Activated B cell treated with CpG ODN at 0.5 μM for 24 hours (primary cell): ENCODE data around the gene ZNF320. TPM values are rescaled to one million over a fixed set of nuclear protein-coding genes. Genes with fewer than 3 reads are reported as not detected.
A peak's percentile ranks its signal among the peaks of the same experiment; 100 is the strongest.
"Not testable (repeated sequence)": the region's sequence is repeated elsewhere in the genome, so short reads cannot be mapped to it uniquely, and the experiment has no call there.

Experiments used
- ATAC-seq: fragments of 200-7000 bp; cut with Tn5 transposase; one replicate; pipeline ENCODE4 v1.10.0; 2021; ENCODE audit warnings: low read depth, mild to moderate bottlenecking, moderate library complexity
- CTCF ChIA-PET: fragments of 350-600 bp; sonication (Branson Sonifier 250); formaldehyde crosslinking; loops from one replicate; lab custom pipeline; 2021; ENCODE audit warnings: antibody characterized with exemption; lab: Charles Lee
- POLR2A ChIA-PET: fragments of 350-600 bp; sonication (Branson Sonifier 250); formaldehyde crosslinking; loops from one replicate; lab custom pipeline; 2021; ENCODE audit warnings: antibody characterized with exemption; lab: Charles Lee
- DNase-seq: peaks from one replicate; pipeline ENCODE4 v3.0.0; 2022
- H3K27ac Mint-ChIP-seq: one replicate; pipeline ENCODE4 v1.8.0; 2020; ENCODE audit warnings: mixed read lengths
- H3K27me3 Mint-ChIP-seq: one replicate; pipeline ENCODE4 v1.8.0; 2021; ENCODE audit warnings: mixed read lengths
- H3K36me3 Mint-ChIP-seq: one replicate; pipeline ENCODE4 v1.8.0; 2021; ENCODE audit warnings: low read depth, mixed read lengths
- H3K4me1 Mint-ChIP-seq: one replicate; pipeline ENCODE4 v1.8.0; 2021; ENCODE audit warnings: mixed read lengths
- H3K4me3 Mint-ChIP-seq: one replicate; pipeline ENCODE4 v1.8.0; 2020; ENCODE audit warnings: mild to moderate bottlenecking, mixed read lengths
- H3K9me3 Mint-ChIP-seq: one replicate; pipeline ENCODE4 v1.8.0; 2020; ENCODE audit warnings: mixed read lengths
- CTCF ChIP-seq: fragments of 200-600 bp; IDR thresholded peaks from one replicate; pipeline ENCODE4 v1.8.0; 2022; ENCODE audit warnings: antibody characterized with exemption, mild to moderate bottlenecking
- intact Hi-C: fragments of 100-400 bp; cut with micrococcal nuclease; formaldehyde crosslinking; loops from one replicate; pipeline ENCODE4 v1.15.1; 2024
- total RNA-seq: library from RNA; stranded (reverse); gene quantifications from 2 replicates; pipeline ENCODE4 v1.2.3, GENCODE V29; 2022

ZNF320 gene
- total RNA-seq, 1 donor from 2014 or later = 24.0 TPM

GRCh38 chr19:52901842-52902241 lies 4.4 kb upstream of the ZNF320 start:
- DNase-seq (no peak), ATAC-seq (no peak)
- ChIA-PET CTCF (no interaction called here), POLR2A (no interaction called here)
- Mint-ChIP-seq H3K9me3 (peaks cover 10% of the 10 kb centered on the region), H3K27ac (no peak overlapping the region), H3K36me3 (peaks cover 17% of the 10 kb centered on the region), H3K4me3 (no peak overlapping the region), H3K27me3 (no peaks in the 10 kb centered on the region), H3K4me1 (peaks cover 27% of the 10 kb centered on the region)
- no peak for TF ChIP-seq CTCF
- intact Hi-C loops = no loop called here

GRCh38 chr19:52898596-52898995 lies 1.2 kb upstream of the ZNF320 start:
- CTCF ChIA-PET, DNase-seq, H3K27ac Mint-ChIP-seq, H3K27me3 Mint-ChIP-seq, H3K9me3 Mint-ChIP-seq, ATAC-seq, intact Hi-C loops: not testable (repeated sequence)
- peaks cover 18% of the 10 kb centered on the region for H3K4me1 Mint-ChIP-seq
- H3K36me3 Mint-ChIP-seq = peaks cover 17% of the 10 kb centered on the region
- H3K4me3 Mint-ChIP-seq = peak overlapping the region; percentile 24
- POLR2A ChIA-PET = interaction anchor here (0.9 to 1.1 kb wide), 2 partner anchors 64 to 709 kb away, joined by 3 read pairs; partner anchors contain the start of genes PPP2R1A and ZNF816

GRCh38 chr19:52898101-52898500 lies 666 bp upstream of the ZNF320 start:
- Mint-ChIP-seq H3K4me1 (peaks cover 15% of the 10 kb centered on the region), H3K36me3 (peaks cover 20% of the 10 kb centered on the region), H3K27ac (peak overlapping the region; percentile 94), H3K9me3 (no peaks in the 10 kb centered on the region), H3K4me3 (no peak overlapping the region), H3K27me3 (no peaks in the 10 kb centered on the region)
- CTCF ChIA-PET = no interaction called here
- POLR2A ChIA-PET = interaction anchor here (0.9 to 1.2 kb wide), 4 partner anchors 65 to 709 kb away, joined by 3 to 5 read pairs (median 3); partner anchors contain the start of genes PPP2R1A, ZNF347 and ZNF816
- no peak for ATAC-seq
- intact Hi-C loops = no loop called here
- TF ChIP-seq CTCF = no peak
- no peak for DNase-seq

- CTCF ChIA-PET = no interaction called here
- intact Hi-C loops = loop anchor here (1.0 to 2.0 kb wide), 8 partner anchors 26 to 436 kb away; partner anchors contain the start of genes ZNF160, ZNF468, ZNF600 and ZNF816
- H3K36me3 Mint-ChIP-seq = peaks cover 33% of the 10 kb centered on the region
- no peak for TF ChIP-seq CTCF
- ATAC-seq (no peak), DNase-seq (no peak)
- peak overlapping the region; percentile 95 for H3K4me3 Mint-ChIP-seq
- POLR2A ChIA-PET = interaction anchor here (0.6 to 1.1 kb wide), 2 partner anchors 14 to 67 kb away, joined by 4 to 5 read pairs; partner anchors contain the start of gene ZNF816
- H3K4me1 Mint-ChIP-seq = peaks cover 15% of the 10 kb centered on the region
- H3K27ac Mint-ChIP-seq = peak overlapping the region; percentile 94
- no peaks in the 10 kb centered on the region for H3K9me3 Mint-ChIP-seq
- H3K27me3 Mint-ChIP-seq = no peaks in the 10 kb centered on the region
Observed at GRCh38 chr19:52896431-52897137, 851 bp downstream of the ZNF320 start.

GRCh38 chr19:52891336-52891735 lies 6.1 kb downstream of the ZNF320 start:
- no peak overlapping the region for H3K27ac Mint-ChIP-seq
- TF ChIP-seq CTCF = no peak
- intact Hi-C loops = no loop called here
- ATAC-seq (no peak), DNase-seq (no peak)
- CTCF ChIA-PET = no interaction called here
- no peak overlapping the region for H3K4me3 Mint-ChIP-seq
- no peaks in the 10 kb centered on the region for H3K9me3 Mint-ChIP-seq
- H3K36me3 Mint-ChIP-seq = peaks cover 76% of the 10 kb centered on the region
- POLR2A ChIA-PET = no interaction called here
- no peaks in the 10 kb centered on the region for H3K27me3 Mint-ChIP-seq
- peaks cover 1% of the 10 kb centered on the region for H3K4me1 Mint-ChIP-seq
